HepG2 (cell line): ENCODE results near the gene ASB7. TPM values are rescaled to one million over a fixed set of nuclear protein-coding genes. Genes with fewer than 3 reads are reported as not detected.

Source experiments
- ESRRA ChIP-seq: sonication (generic); formaldehyde crosslinking; IDR thresholded peaks from 2 replicates; pipeline ENCODE4 v1.5.1; 2020; ENCODE audit warnings: mild to moderate bottlenecking, low read depth, missing genetic modification reagents
- HOXD1 ChIP-seq: sonication (generic); formaldehyde crosslinking; IDR thresholded peaks from 2 replicates; pipeline ENCODE4 v1.5.0; 2020; ENCODE audit warnings: missing genetic modification reagents
- JUND ChIP-seq: sonication (generic); formaldehyde crosslinking; IDR thresholded peaks from 2 replicates; pipeline ENCODE4 v1.8.0; 2022; ENCODE audit warnings: mild to moderate bottlenecking, missing genetic modification reagents
- MBD4 ChIP-seq: IDR thresholded peaks from 2 replicates; pipeline ENCODE4 v1.6.1; 2012; ENCODE audit warnings: low read length, inconsistent platforms, borderline replicate concordance
- NFATC3 ChIP-seq: sonication (generic); formaldehyde crosslinking; IDR thresholded peaks from 2 replicates; pipeline ENCODE4 v1.5.1; 2020; ENCODE audit warnings: mild to moderate bottlenecking, missing genetic modification reagents
- SIX4 ChIP-seq: sonication (generic); formaldehyde crosslinking; IDR thresholded peaks from 2 replicates; pipeline ENCODE4 v1.4.0; 2020; ENCODE audit warnings: missing genetic modification reagents
- ZNF703 ChIP-seq: sonication (generic); formaldehyde crosslinking; IDR thresholded peaks from 2 replicates; pipeline ENCODE4 v1.5.1; 2020; ENCODE audit warnings: missing genetic modification reagents, mild to moderate bottlenecking, moderate library complexity, borderline replicate concordance
- ZNF841 ChIP-seq: sonication (generic); formaldehyde crosslinking; IDR thresholded peaks from 2 replicates; pipeline ENCODE4 v1.8.1; 2023; ENCODE audit warnings: missing genetic modification reagents, borderline replicate concordance
- polyA plus RNA-seq, 8 experiments: library from polyadenylated mRNA; depleted of rRNA in 3 of 8; stranded (reverse) in 7 of 8; unstranded in 1 of 8; fragments of >200 nt; fragmentation: Illumina TruSeq in 4 of 8; extraction: Trizol in 4 of 8; gene quantifications; 2 replicates each; pipeline versions ENCODE4 v1.2.1 to v1.2.3, GENCODE V29; 2011 to 2016; ENCODE audit warnings: low read depth in 4 of 8, missing spikeins in 1 of 8, mixed read lengths in 1 of 8; ENCODE audit not compliant: insufficient read depth in 1 of 8
- total RNA-seq, 5 experiments: library from RNA; depleted of rRNA; stranded (reverse); fragments of >200 nt; fragmentation: Illumina TruSeq; extraction: Trizol; gene quantifications; 2 replicates each; pipeline ENCODE4 v1.2.3, GENCODE V29; 2016; ENCODE audit warnings: low read depth in 1 of 5
- TF ChIP-seq, protein P1 (sequence below): sonication (generic); formaldehyde crosslinking; IDR thresholded peaks from 2 replicates; pipeline ENCODE4 v1.5.0; 2020; ENCODE audit warnings: mild to moderate bottlenecking, missing genetic modification reagents
- TF ChIP-seq, protein P2 (sequence below): sonication (generic); formaldehyde crosslinking; IDR thresholded peaks from 2 replicates; pipeline ENCODE4 v1.9.0; 2022; ENCODE audit warnings: low read depth, missing genetic modification reagents
- TF ChIP-seq, protein P3 (sequence below): sonication (generic); IDR thresholded peaks from 2 replicates; pipeline ENCODE4 v1.6.1; 2016; ENCODE audit warnings: low read depth, borderline replicate concordance
- TF ChIP-seq, protein P4 (sequence below): sonication (generic); formaldehyde crosslinking; IDR thresholded peaks from 2 replicates; pipeline ENCODE4 v1.8.0; 2022; ENCODE audit warnings: missing genetic modification reagents, mild to moderate bottlenecking, borderline replicate concordance
- TF ChIP-seq, protein P5 (sequence below), 2 experiments: sonication (generic) in 1 of 2; formaldehyde crosslinking in 1 of 2; IDR thresholded peaks; 2 replicates each; pipeline versions ENCODE4 v1.5.1 to v1.6.1; 2011 to 2020; ENCODE audit warnings: borderline replicate concordance in 1 of 2, low read depth in 1 of 2, low read length in 1 of 2, mild to moderate bottlenecking in 1 of 2, missing genetic modification reagents in 1 of 2, moderate library complexity in 1 of 2
- TF ChIP-seq, protein P6 (sequence below): sonication (generic); formaldehyde crosslinking; IDR thresholded peaks from 2 replicates; pipeline ENCODE4 v1.5.1; 2020; ENCODE audit warnings: mild to moderate bottlenecking, moderate library complexity, missing genetic modification reagents
- TF ChIP-seq, protein P7 (sequence below): sonication (generic); formaldehyde crosslinking; conservative IDR thresholded peaks from 2 replicates; pipeline ENCODE4 v1.5.0; 2020; ENCODE audit warnings: missing genetic modification reagents

The ASB7 gene
- total and polyA plus RNA-seq, 2 of the 13 experiments (the other 11 are each of a cell fraction or from before 2014, with no cell fraction given) = 7.7 to 12.1 TPM

DNA sequence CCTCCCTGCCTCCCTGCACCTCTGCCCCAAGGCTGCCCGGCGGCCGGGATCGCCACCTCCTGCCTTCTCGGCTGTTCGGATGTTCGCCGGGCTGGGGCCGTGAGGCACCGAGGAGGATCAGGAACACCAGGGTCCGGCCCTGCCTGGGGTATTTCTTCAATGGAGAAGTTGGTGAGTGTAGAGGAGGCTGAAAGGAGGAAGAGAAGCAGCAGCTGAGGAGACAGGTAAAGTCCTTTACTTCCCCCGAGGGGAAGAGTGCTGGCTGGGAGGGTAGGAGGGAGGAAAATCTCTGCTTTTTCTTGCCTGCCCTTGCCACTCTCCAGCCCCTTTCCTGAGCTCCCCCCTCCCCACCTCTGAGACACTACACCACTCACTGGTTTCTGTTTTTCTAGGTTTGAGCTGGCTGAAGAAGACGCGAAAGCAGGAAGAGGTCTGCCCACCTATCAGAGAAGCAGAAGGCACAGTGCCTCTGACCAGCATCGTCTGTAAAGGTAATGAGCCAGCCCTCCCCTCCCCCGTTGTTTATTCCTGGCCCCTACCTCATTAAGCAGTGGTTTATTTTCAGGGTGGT, 519 bp downstream of the ASB7 start (continued):
- TF ChIP-seq NFATC3 (CRISPR knock-in tag) (no peak), ZNF841 (no peak), MBD4 (no peak), ZNF703 (CRISPR knock-in tag) (no peak; the same call in 1 of the 2 replicates), HOXD1 (CRISPR knock-in tag) (no peak), SIX4 (CRISPR knock-in tag) (0 out of 2 replicates have a peak, but pooled peaks have one; percentile 7), ESRRA (CRISPR knock-in tag) (no peak), JUND (CRISPR knock-in tag) (no peak)
- TF ChIP-seq, protein P1, sequence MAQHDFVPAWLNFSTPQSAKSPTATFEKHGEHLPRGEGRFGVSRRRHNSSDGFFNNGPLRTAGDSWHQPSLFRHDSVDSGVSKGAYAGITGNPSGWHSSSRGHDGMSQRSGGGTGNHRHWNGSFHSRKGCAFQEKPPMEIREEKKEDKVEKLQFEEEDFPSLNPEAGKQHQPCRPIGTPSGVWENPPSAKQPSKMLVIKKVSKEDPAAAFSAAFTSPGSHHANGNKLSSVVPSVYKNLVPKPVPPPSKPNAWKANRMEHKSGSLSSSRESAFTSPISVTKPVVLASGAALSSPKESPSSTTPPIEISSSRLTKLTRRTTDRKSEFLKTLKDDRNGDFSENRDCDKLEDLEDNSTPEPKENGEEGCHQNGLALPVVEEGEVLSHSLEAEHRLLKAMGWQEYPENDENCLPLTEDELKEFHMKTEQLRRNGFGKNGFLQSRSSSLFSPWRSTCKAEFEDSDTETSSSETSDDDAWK (CRISPR knock-in tag) = no peak
- TF ChIP-seq, protein P2, sequence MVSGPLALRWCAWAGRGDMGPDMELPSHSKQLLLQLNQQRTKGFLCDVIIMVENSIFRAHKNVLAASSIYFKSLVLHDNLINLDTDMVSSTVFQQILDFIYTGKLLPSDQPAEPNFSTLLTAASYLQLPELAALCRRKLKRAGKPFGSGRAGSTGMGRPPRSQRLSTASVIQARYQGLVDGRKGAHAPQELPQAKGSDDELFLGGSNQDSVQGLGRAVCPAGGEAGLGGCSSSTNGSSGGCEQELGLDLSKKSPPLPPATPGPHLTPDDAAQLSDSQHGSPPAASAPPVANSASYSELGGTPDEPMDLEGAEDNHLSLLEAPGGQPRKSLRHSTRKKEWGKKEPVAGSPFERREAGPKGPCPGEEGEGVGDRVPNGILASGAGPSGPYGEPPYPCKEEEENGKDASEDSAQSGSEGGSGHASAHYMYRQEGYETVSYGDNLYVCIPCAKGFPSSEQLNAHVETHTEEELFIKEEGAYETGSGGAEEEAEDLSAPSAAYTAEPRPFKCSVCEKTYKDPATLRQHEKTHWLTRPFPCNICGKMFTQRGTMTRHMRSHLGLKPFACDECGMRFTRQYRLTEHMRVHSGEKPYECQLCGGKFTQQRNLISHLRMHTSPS (CRISPR knock-in tag) = no peak
- TF ChIP-seq, protein P3, sequence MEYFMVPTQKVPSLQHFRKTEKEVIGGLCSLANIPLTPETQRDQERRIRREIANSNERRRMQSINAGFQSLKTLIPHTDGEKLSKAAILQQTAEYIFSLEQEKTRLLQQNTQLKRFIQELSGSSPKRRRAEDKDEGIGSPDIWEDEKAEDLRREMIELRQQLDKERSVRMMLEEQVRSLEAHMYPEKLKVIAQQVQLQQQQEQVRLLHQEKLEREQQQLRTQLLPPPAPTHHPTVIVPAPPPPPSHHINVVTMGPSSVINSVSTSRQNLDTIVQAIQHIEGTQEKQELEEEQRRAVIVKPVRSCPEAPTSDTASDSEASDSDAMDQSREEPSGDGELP = no peak
- TF ChIP-seq, protein P4, sequence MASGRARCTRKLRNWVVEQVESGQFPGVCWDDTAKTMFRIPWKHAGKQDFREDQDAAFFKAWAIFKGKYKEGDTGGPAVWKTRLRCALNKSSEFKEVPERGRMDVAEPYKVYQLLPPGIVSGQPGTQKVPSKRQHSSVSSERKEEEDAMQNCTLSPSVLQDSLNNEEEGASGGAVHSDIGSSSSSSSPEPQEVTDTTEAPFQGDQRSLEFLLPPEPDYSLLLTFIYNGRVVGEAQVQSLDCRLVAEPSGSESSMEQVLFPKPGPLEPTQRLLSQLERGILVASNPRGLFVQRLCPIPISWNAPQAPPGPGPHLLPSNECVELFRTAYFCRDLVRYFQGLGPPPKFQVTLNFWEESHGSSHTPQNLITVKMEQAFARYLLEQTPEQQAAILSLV (CRISPR knock-in tag) = peak; percentile 23; the same call in 1 of the 2 replicates
- TF ChIP-seq, protein P5, sequence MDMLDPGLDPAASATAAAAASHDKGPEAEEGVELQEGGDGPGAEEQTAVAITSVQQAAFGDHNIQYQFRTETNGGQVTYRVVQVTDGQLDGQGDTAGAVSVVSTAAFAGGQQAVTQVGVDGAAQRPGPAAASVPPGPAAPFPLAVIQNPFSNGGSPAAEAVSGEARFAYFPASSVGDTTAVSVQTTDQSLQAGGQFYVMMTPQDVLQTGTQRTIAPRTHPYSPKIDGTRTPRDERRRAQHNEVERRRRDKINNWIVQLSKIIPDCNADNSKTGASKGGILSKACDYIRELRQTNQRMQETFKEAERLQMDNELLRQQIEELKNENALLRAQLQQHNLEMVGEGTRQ (IDR thresholded peaks at IDR 0.05; ENCODE audit: low read depth, low read length) = no peak
- TF ChIP-seq, protein P5 (CRISPR knock-in tag; IDR thresholded peaks at IDR 0.05; ENCODE audit: borderline replicate concordance) = no peak
- TF ChIP-seq, protein P6, sequence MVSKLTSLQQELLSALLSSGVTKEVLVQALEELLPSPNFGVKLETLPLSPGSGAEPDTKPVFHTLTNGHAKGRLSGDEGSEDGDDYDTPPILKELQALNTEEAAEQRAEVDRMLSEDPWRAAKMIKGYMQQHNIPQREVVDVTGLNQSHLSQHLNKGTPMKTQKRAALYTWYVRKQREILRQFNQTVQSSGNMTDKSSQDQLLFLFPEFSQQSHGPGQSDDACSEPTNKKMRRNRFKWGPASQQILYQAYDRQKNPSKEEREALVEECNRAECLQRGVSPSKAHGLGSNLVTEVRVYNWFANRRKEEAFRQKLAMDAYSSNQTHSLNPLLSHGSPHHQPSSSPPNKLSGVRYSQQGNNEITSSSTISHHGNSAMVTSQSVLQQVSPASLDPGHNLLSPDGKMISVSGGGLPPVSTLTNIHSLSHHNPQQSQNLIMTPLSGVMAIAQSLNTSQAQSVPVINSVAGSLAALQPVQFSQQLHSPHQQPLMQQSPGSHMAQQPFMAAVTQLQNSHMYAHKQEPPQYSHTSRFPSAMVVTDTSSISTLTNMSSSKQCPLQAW (CRISPR knock-in tag) = 0 out of 2 replicates have a peak, but pooled peaks have one; percentile 14
- TF ChIP-seq, protein P7, sequence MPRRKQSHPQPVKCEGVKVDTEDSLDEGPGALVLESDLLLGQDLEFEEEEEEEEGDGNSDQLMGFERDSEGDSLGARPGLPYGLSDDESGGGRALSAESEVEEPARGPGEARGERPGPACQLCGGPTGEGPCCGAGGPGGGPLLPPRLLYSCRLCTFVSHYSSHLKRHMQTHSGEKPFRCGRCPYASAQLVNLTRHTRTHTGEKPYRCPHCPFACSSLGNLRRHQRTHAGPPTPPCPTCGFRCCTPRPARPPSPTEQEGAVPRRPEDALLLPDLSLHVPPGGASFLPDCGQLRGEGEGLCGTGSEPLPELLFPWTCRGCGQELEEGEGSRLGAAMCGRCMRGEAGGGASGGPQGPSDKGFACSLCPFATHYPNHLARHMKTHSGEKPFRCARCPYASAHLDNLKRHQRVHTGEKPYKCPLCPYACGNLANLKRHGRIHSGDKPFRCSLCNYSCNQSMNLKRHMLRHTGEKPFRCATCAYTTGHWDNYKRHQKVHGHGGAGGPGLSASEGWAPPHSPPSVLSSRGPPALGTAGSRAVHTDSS = no peak
